Upper lobe of left lung (tissue), 4 donors: ENCODE measurements around the gene VSTM2B.
"Not testable (repeated sequence)": the region's sequence is repeated elsewhere in the genome, so short reads cannot be mapped to it uniquely, and the experiment has no call there.

Source experiments
- EP300 ChIP-seq, 4 donors: sonication (generic); formaldehyde crosslinking; IDR thresholded peaks; one replicate each; pipeline ENCODE4 v1.5.1; 2017; ENCODE audit warnings: antibody characterized with exemption in 4 of 4, control low read depth in 2 of 4
- POLR2A ChIP-seq, 4 donors: fragments of 450-650 bp; IDR thresholded peaks; one replicate each; pipeline ENCODE4 v1.5.1; 2016 to 2017; ENCODE audit warnings: antibody characterized with exemption in 4 of 4, mild to moderate bottlenecking in 2 of 4
- POLR2AphosphoS5 ChIP-seq, 2 donors: sonication (generic); formaldehyde crosslinking; IDR thresholded peaks; one replicate each; pipeline ENCODE4 v1.5.1; 2017; ENCODE audit warnings: antibody characterized with exemption in 2 of 2
- TF ChIP-seq, protein P1 (sequence below), 6 experiments: fragments of 450-650 bp in 4 of 6; fragments of 200-600 bp in 2 of 6; sonication (generic) in 2 of 6; IDR thresholded peaks; one replicate each; pipeline ENCODE4 v1.5.1; 2016 to 2019; ENCODE audit warnings: antibody characterized with exemption in 6 of 6

DNA sequence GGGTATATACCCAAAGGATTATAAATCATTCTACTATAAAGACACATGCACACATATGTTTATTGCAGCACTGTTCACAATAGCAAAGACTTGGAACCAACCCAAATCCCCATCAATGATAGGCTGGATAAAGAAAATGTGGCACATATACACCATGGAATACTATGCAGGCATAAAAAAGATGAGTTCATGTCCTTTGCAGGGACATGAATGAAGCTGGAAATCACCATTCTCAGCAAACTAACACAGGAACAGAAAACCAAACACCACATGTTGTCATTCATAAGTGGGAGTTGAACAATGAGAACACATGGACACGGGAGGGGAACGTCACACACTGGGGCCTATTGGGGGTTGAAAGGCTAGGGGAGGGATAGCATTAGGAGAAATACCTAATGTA is 33.3 kb downstream of the VSTM2B start:
- TF ChIP-seq POLR2A, EP300, POLR2AphosphoS5 (IDR thresholded peaks at IDR 0.05): not testable (repeated sequence)
- TF ChIP-seq, protein P1, sequence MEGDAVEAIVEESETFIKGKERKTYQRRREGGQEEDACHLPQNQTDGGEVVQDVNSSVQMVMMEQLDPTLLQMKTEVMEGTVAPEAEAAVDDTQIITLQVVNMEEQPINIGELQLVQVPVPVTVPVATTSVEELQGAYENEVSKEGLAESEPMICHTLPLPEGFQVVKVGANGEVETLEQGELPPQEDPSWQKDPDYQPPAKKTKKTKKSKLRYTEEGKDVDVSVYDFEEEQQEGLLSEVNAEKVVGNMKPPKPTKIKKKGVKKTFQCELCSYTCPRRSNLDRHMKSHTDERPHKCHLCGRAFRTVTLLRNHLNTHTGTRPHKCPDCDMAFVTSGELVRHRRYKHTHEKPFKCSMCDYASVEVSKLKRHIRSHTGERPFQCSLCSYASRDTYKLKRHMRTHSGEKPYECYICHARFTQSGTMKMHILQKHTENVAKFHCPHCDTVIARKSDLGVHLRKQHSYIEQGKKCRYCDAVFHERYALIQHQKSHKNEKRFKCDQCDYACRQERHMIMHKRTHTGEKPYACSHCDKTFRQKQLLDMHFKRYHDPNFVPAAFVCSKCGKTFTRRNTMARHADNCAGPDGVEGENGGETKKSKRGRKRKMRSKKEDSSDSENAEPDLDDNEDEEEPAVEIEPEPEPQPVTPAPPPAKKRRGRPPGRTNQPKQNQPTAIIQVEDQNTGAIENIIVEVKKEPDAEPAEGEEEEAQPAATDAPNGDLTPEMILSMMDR (IDR thresholded peaks at IDR 0.05), result not testable (repeated sequence)
